Astrocyte (in vitro differentiated cells and primary cell): Measurements from ENCODE around the gene CLIC6. TPM values are rescaled to one million over a fixed set of nuclear protein-coding genes. Genes with fewer than 3 reads are reported as not detected.

Source experiments
- DNase-seq: peaks from one replicate; pipeline ENCODE4 v3.0.0-alpha.2; 2010; ENCODE audit warnings: low read depth
- FAIRE-seq: peaks from 2 replicates; lab custom pipeline; 2011; peaks lifted over from hg19 to GRCh38; lab: Jason Lieb, UNC
- H2AFZ ChIP-seq: 2 replicates; pipeline ENCODE4 v1.6.0; 2012; ENCODE audit warnings: low read depth, low read length, inconsistent platforms
- H3K27ac ChIP-seq: 2 replicates; pipeline ENCODE4 v1.5.1; 2011; ENCODE audit warnings: low read depth, low read length, inconsistent platforms
- H3K27me3 ChIP-seq: 2 replicates; pipeline ENCODE4 v1.6.0; 2011; ENCODE audit warnings: low read length, inconsistent platforms; ENCODE audit not compliant: insufficient read depth
- H3K36me3 ChIP-seq: 2 replicates; pipeline ENCODE4 v1.5.1; 2011; ENCODE audit warnings: low read length, inconsistent platforms; ENCODE audit not compliant: insufficient read depth
- H3K4me1 ChIP-seq: 2 replicates; pipeline ENCODE4 v1.5.1; 2011; ENCODE audit warnings: low read length, inconsistent platforms; ENCODE audit not compliant: insufficient read depth
- H3K4me2 ChIP-seq: 2 replicates; pipeline ENCODE4 v1.6.0; 2012; ENCODE audit warnings: low read length, inconsistent platforms
- H3K4me3 ChIP-seq: 2 replicates; pipeline ENCODE4 v1.5.1; 2011; ENCODE audit warnings: low read depth, mild to moderate bottlenecking, low read length, inconsistent platforms; ENCODE audit not compliant: insufficient read depth
- H3K79me2 ChIP-seq: 2 replicates; pipeline ENCODE4 v1.6.0; 2012; ENCODE audit warnings: mild to moderate bottlenecking, low read length, inconsistent platforms; ENCODE audit not compliant: insufficient read depth
- H3K9ac ChIP-seq: 2 replicates; pipeline ENCODE4 v1.6.0; 2012; ENCODE audit warnings: mild to moderate bottlenecking, low read length, inconsistent platforms
- H3K9me3 ChIP-seq: 2 replicates; pipeline ENCODE4 v1.5.1; 2012; ENCODE audit warnings: low read depth, mild to moderate bottlenecking, low read length, inconsistent platforms; ENCODE audit not compliant: insufficient read depth
- H4K20me1 ChIP-seq: 2 replicates; pipeline ENCODE4 v1.6.0; 2012; ENCODE audit warnings: low read length, inconsistent platforms; ENCODE audit not compliant: insufficient read depth
- H3K27ac Mint-ChIP-seq: one replicate; pipeline ENCODE4 v1.8.0; 2021; ENCODE audit warnings: mild to moderate bottlenecking, mixed read lengths; ENCODE audit not compliant: unreplicated experiment
- H3K27me3 Mint-ChIP-seq: one replicate; pipeline ENCODE4 v1.8.0; 2021; ENCODE audit warnings: low read depth, mixed read lengths; ENCODE audit not compliant: unreplicated experiment
- H3K36me3 Mint-ChIP-seq: one replicate; pipeline ENCODE4 v1.8.0; 2021; ENCODE audit warnings: low read depth, mixed read lengths; ENCODE audit not compliant: unreplicated experiment
- H3K4me1 Mint-ChIP-seq: one replicate; pipeline ENCODE4 v1.8.0; 2021; ENCODE audit warnings: low read depth, mixed read lengths; ENCODE audit not compliant: unreplicated experiment
- H3K4me3 Mint-ChIP-seq: one replicate; pipeline ENCODE4 v1.8.0; 2021; ENCODE audit warnings: mild to moderate bottlenecking, moderate library complexity, mixed read lengths; ENCODE audit not compliant: unreplicated experiment
- H3K9me3 Mint-ChIP-seq: one replicate; pipeline ENCODE4 v1.8.0; 2021; ENCODE audit warnings: mild to moderate bottlenecking, mixed read lengths; ENCODE audit not compliant: unreplicated experiment
- EZH2 ChIP-seq: IDR thresholded peaks from 2 replicates; pipeline ENCODE4 v1.6.1; 2012; ENCODE audit warnings: mild to moderate bottlenecking, low read length, inconsistent platforms; ENCODE audit not compliant: insufficient read depth
- total RNA-seq: library from RNA; stranded (reverse); gene quantifications from 2 replicates; pipeline ENCODE4 v1.2.1, GENCODE V29; 2021
- TF ChIP-seq, protein P1 (sequence below): IDR thresholded peaks from 2 replicates; pipeline ENCODE4 v1.5.1; 2011; ENCODE audit warnings: low read depth, mild to moderate bottlenecking, inconsistent platforms, low read length, moderate library complexity; ENCODE audit not compliant: insufficient read depth

CLIC6 gene
- total RNA-seq, 1 donor from 2014 or later = 0.30 TPM

DNA sequence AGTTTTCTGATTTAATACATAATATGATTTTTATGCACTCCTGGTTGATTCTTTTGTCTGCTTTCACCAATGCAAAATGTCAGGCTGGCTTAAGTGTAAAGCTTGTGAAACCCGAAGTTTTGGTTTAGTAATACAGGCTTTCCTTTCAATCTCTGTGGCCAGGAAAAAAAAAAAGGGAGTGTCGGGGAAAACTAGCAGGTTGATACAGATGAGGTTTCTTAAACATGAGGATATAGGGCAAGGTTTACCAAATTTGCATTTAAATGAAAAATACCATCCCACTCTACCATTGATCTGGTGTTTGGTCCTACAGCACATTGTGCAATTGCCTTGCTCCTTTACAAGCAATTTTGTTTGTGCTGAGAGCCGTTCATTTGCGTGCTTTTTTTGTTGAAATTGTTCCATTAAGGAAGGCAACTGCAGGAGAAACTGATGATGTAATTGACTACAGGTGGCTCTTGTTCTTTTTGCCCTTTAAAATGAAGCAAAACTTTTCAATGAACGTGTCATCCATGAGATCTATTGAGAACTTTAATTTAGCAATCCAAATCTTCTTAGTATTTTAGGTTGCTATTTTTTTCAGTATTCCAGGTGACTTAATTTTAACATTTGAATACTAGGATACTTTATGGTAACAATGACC, 22.7 kb downstream of the CLIC6 start:
- no peak for FAIRE-seq
- Histone ChIP-seq H4K20me1 (no peaks in the 10 kb centered on the region), H3K4me2 (no peak overlapping the region), H2AFZ (no peak overlapping the region), H3K79me2 (no peaks in the 10 kb centered on the region), H3K27me3 (peaks cover 37% of the 10 kb centered on the region), H3K27ac (no peak overlapping the region), H3K4me1 (no peaks in the 10 kb centered on the region), H3K4me3 (no peak overlapping the region), H3K9me3 (no peaks in the 10 kb centered on the region), H3K9ac (no peak overlapping the region), H3K36me3 (no peaks in the 10 kb centered on the region)
- Mint-ChIP-seq H3K4me1 (peaks cover 10% of the 10 kb centered on the region), H3K36me3 (no peaks in the 10 kb centered on the region), H3K27me3 (peaks cover 16% of the 10 kb centered on the region), H3K27ac (no peak overlapping the region), H3K4me3 (no peak overlapping the region), H3K9me3 (peaks cover 6% of the 10 kb centered on the region)
- DNase-seq = no peak
- TF ChIP-seq EZH2 = no peak
- TF ChIP-seq, protein P1, sequence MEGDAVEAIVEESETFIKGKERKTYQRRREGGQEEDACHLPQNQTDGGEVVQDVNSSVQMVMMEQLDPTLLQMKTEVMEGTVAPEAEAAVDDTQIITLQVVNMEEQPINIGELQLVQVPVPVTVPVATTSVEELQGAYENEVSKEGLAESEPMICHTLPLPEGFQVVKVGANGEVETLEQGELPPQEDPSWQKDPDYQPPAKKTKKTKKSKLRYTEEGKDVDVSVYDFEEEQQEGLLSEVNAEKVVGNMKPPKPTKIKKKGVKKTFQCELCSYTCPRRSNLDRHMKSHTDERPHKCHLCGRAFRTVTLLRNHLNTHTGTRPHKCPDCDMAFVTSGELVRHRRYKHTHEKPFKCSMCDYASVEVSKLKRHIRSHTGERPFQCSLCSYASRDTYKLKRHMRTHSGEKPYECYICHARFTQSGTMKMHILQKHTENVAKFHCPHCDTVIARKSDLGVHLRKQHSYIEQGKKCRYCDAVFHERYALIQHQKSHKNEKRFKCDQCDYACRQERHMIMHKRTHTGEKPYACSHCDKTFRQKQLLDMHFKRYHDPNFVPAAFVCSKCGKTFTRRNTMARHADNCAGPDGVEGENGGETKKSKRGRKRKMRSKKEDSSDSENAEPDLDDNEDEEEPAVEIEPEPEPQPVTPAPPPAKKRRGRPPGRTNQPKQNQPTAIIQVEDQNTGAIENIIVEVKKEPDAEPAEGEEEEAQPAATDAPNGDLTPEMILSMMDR = no peak

DNA sequence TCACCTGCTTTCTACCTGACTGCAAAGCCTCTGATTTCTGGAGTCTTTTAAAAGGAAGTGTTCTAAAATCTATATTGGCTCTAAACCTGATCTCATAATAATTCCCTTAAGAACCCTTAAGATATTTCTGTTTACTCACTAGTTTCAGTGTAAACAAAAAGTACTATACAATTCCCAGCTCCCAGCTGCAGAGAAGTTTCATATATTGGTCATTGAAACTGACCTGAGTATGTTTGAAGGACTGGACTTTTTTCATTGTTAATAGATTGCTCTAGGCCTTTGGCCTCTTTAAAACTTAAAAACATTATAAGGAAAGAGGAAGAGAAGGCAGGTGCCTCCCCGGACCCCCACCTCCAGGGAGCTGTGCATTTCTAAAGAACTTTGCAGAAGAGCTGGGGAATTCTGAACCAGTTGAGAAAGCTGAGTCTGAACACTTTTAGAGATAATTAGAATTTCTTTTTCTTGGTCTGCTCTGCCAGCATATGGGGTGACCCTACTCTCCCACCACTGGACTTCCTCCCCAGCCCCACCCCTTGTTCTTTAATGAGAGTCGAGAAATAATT, 23.7 kb downstream of the CLIC6 start:
- FAIRE-seq (no peak), DNase-seq (no peak)
- H3K4me3 Mint-ChIP-seq = no peak overlapping the region
- H3K4me1 ChIP-seq = no peaks in the 10 kb centered on the region
- H3K9me3 ChIP-seq = no peaks in the 10 kb centered on the region
- no peaks in the 10 kb centered on the region for H4K20me1 ChIP-seq
- no peaks in the 10 kb centered on the region for H3K79me2 ChIP-seq
- H3K4me1 Mint-ChIP-seq = peaks cover 8% of the 10 kb centered on the region
- H3K27me3 Mint-ChIP-seq = peaks cover 16% of the 10 kb centered on the region
- H3K9ac ChIP-seq = no peak overlapping the region
- H3K27ac Mint-ChIP-seq = no peak overlapping the region
- TF ChIP-seq, protein P1 = no peak
- no peak for TF ChIP-seq EZH2
- H3K4me2 ChIP-seq = no peak overlapping the region
- peaks cover 37% of the 10 kb centered on the region for H3K27me3 ChIP-seq
- no peak overlapping the region for H2AFZ ChIP-seq
- H3K27ac ChIP-seq = no peak overlapping the region
- H3K4me3 ChIP-seq = no peak overlapping the region
- H3K36me3 ChIP-seq = no peaks in the 10 kb centered on the region
- H3K9me3 Mint-ChIP-seq = peaks cover 6% of the 10 kb centered on the region
- no peaks in the 10 kb centered on the region for H3K36me3 Mint-ChIP-seq
